PC-3 (cell line): Measurements from ENCODE around the gene SPOCD1. TPM values are rescaled to one million over a fixed set of nuclear protein-coding genes. Genes with fewer than 3 reads are reported as not detected.
A peak's percentile ranks its signal among the peaks of the same experiment; 100 is the strongest.

Experiments
- ATAC-seq: fragments of 200-7000 bp; cut with Tn5 transposase; 2 replicates; pipeline ENCODE4 v1.9.1; 2020; ENCODE audit warnings: mild to moderate bottlenecking, moderate library complexity
- BruUV-seq: library from RNA; stranded (reverse); fragments of 400-500 nt; replicated peaks from 2 replicates; lab custom pipeline; 2021; lab: Mats Ljungman, UMichigan
- CTCF ChIA-PET: fragments of 300-600 bp; sonication (Branson Sonifier 250); formaldehyde crosslinking; loops from one replicate; lab custom pipeline; 2022; ENCODE audit warnings: antibody characterized with exemption; lab: Charles Lee
- POLR2A ChIA-PET: fragments of 300-600 bp; sonication (Branson Sonifier 250); formaldehyde crosslinking; loops from one replicate; lab custom pipeline; 2022; ENCODE audit warnings: antibody characterized with exemption; ENCODE audit not compliant: unreplicated experiment; lab: Charles Lee
- DNase-seq: peaks from one replicate; pipeline ENCODE4 v3.0.0-alpha.2; 2015
- H2AFZ ChIP-seq: fragments of 300-600 bp; sonication (generic); 2 replicates; pipeline ENCODE4 v1.6.0; 2016; ENCODE audit warnings: antibody characterized with exemption, low read length
- H3F3A ChIP-seq: fragments of 300-600 bp; sonication (generic); one replicate; pipeline ENCODE4 v1.6.0; 2017; ENCODE audit warnings: antibody characterized with exemption, low read length, control low read depth, mild to moderate bottlenecking; ENCODE audit not compliant: unreplicated experiment
- H3K27ac ChIP-seq: fragments of 300-600 bp; sonication (generic); 2 replicates; pipeline ENCODE4 v1.5.1; 2016; ENCODE audit warnings: mild to moderate bottlenecking, low read length
- H3K27me3 ChIP-seq: fragments of 300-600 bp; sonication (generic); 2 replicates; pipeline ENCODE4 v1.6.1; 2016; ENCODE audit warnings: low read length, mixed read lengths
- H3K36me3 ChIP-seq: fragments of 300-600 bp; sonication (generic); 2 replicates; pipeline ENCODE4 v1.6.1; 2016; ENCODE audit warnings: low read depth, mixed run types, low read length, mixed read lengths
- H3K4me1 ChIP-seq: fragments of 300-600 bp; sonication (generic); 2 replicates; pipeline ENCODE4 v1.5.1; 2016; ENCODE audit warnings: low read length; ENCODE audit not compliant: insufficient read depth
- H3K4me2 ChIP-seq: fragments of 300-600 bp; sonication (generic); 2 replicates; pipeline ENCODE4 v1.6.0; 2016; ENCODE audit warnings: low read length
- H3K4me3 ChIP-seq: fragments of 300-600 bp; sonication (generic); 2 replicates; pipeline ENCODE4 v1.5.1; 2016; ENCODE audit warnings: mild to moderate bottlenecking, low read length, mixed read lengths
- H3K79me2 ChIP-seq: fragments of 300-600 bp; sonication (generic); 2 replicates; pipeline ENCODE4 v1.6.1; 2017; ENCODE audit warnings: low read length, mixed read lengths
- H3K9ac ChIP-seq: fragments of 300-600 bp; sonication (generic); 2 replicates; pipeline ENCODE4 v1.6.0; 2016; ENCODE audit warnings: mild to moderate bottlenecking, low read length
- H3K9me2 ChIP-seq: fragments of 300-600 bp; sonication (generic); replicated peaks from 2 replicates; pipeline ENCODE4 v1.6.1; 2016; ENCODE audit warnings: mixed run types, low read length, mixed read lengths
- H3K9me3 ChIP-seq: fragments of 300-600 bp; sonication (generic); 2 replicates; pipeline ENCODE4 v1.6.1; 2016; ENCODE audit warnings: low read length, mixed read lengths
- H4K20me1 ChIP-seq: fragments of 300-600 bp; sonication (generic); 2 replicates; pipeline ENCODE4 v1.6.1; 2016; ENCODE audit warnings: low read length, mixed read lengths
- EZH2 ChIP-seq: fragments of 300-600 bp; sonication (generic); IDR thresholded peaks from one replicate; pipeline ENCODE4 v1.6.1; 2017; ENCODE audit warnings: antibody characterized with exemption, mild to moderate bottlenecking, low read length; ENCODE audit not compliant: unreplicated experiment
- EZH2phosphoT487 ChIP-seq: fragments of 300-600 bp; sonication (generic); IDR thresholded peaks from 2 replicates; pipeline ENCODE4 v1.6.1; 2018; ENCODE audit warnings: mild to moderate bottlenecking, antibody characterized with exemption, low read length, borderline replicate concordance
- intact Hi-C: fragments of 100-400 bp; cut with micrococcal nuclease; formaldehyde crosslinking; loops from 2 replicates; pipeline ENCODE4 v1.9.0; 2023
- total RNA-seq: library from RNA; depleted of rRNA; stranded (reverse); fragments of >200 nt; gene quantifications from 2 replicates; pipeline ENCODE4 v1.2.3, GENCODE V29; 2014
- TF ChIP-seq, protein P1 (sequence below): fragments of 300-600 bp; sonication (generic); conservative IDR thresholded peaks from 2 replicates; pipeline ENCODE4 v1.5.1; 2017; ENCODE audit warnings: antibody characterized with exemption, low read depth, mild to moderate bottlenecking, low read length

SPOCD1 gene
- total RNA-seq, 1 experiment from 2014 or later, result 5.4 TPM

DNA sequence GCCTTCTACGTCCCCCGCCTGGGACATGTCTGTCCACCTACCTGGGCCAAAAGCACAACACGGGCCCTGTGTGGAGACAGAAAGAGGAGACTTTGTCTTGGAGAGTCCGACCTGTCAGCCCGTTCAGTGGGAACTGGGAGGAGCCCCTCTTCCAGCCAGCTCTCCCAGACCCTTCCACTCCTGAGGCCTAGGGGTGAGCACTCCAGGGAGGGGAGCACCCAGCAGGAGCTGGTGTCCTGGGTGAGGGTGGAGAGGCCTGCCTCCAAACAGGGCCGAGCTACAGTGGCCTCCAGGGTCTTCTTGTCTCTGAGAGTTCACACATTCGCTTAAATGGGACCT lies 546 bp downstream of the SPOCD1 start:
- ChIA-PET POLR2A (no interaction called here), CTCF (interaction anchor here (0.6 kb wide), 3 partner anchors 149 to 1606 kb away, joined by 3 to 5 read pairs (median 4); no protein-coding TSS in a partner anchor)
- Histone ChIP-seq H3K27me3 (no peaks in the 10 kb centered on the region), H3K27ac (no peak overlapping the region), H3K4me3 (no peak overlapping the region), H3F3A (no peaks in the 10 kb centered on the region), H3K4me1 (no peaks in the 10 kb centered on the region), H3K79me2 (no peaks in the 10 kb centered on the region), H3K4me2 (no peak overlapping the region), H2AFZ (peak overlapping the region; percentile 84), H3K9me2 (no peaks in the 10 kb centered on the region), H4K20me1 (no peaks in the 10 kb centered on the region), H3K36me3 (no peaks in the 10 kb centered on the region), H3K9ac (no peak overlapping the region), H3K9me3 (no peaks in the 10 kb centered on the region)
- TF ChIP-seq, protein P1, sequence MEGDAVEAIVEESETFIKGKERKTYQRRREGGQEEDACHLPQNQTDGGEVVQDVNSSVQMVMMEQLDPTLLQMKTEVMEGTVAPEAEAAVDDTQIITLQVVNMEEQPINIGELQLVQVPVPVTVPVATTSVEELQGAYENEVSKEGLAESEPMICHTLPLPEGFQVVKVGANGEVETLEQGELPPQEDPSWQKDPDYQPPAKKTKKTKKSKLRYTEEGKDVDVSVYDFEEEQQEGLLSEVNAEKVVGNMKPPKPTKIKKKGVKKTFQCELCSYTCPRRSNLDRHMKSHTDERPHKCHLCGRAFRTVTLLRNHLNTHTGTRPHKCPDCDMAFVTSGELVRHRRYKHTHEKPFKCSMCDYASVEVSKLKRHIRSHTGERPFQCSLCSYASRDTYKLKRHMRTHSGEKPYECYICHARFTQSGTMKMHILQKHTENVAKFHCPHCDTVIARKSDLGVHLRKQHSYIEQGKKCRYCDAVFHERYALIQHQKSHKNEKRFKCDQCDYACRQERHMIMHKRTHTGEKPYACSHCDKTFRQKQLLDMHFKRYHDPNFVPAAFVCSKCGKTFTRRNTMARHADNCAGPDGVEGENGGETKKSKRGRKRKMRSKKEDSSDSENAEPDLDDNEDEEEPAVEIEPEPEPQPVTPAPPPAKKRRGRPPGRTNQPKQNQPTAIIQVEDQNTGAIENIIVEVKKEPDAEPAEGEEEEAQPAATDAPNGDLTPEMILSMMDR, result no peak
- TF ChIP-seq EZH2 (no peak), EZH2phosphoT487 (no peak)
- DNase-seq (no peak), ATAC-seq (no peak)
- intact Hi-C loops, result loop anchor here (5.0 to 10.0 kb wide), 2 partner anchors 120 to 147 kb away; partner anchors contain the start of gene PTP4A2
- BruUV-seq, result no TSS peak

DNA sequence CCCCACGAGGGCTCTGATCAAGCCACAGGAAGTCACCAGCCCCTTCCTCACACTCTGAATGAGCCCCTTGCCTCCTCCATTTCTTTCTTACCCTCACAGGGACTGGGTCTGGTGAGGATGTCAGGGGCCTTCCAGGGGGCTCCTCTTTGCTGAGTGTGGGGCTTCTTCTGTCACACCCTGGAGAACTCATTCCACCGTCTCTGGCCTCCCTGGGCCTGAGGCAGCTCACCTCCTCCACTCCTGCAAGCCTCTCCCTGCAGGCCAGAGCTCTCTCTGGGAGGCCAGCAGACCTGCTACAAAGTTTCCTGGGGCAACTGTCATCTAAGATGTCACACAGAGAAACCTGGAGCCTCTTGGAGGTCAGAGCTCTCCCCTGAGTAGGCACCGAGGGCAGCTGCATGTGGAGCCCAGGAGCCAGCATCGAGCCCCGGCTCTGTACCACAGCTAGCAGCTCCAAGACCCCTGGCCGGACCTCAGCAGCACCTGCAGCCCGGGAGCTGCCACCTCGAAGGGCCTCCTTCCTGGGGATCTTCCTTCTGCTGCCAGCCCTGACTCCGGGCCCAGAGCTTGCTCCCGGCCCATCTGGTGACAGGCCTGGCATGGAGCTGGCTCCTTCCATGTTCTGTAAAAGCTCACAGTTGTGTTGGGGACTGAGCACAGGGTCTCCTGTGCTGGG lies 1.1 kb downstream of the SPOCD1 start:
- Histone ChIP-seq H2AFZ (no peak overlapping the region), H3K4me2 (no peak overlapping the region), H4K20me1 (no peaks in the 10 kb centered on the region), H3K27ac (no peak overlapping the region), H3K36me3 (no peaks in the 10 kb centered on the region), H3K9ac (no peak overlapping the region), H3F3A (no peaks in the 10 kb centered on the region), H3K4me1 (no peaks in the 10 kb centered on the region), H3K4me3 (no peak overlapping the region), H3K27me3 (no peaks in the 10 kb centered on the region), H3K9me2 (no peaks in the 10 kb centered on the region), H3K9me3 (no peaks in the 10 kb centered on the region), H3K79me2 (no peaks in the 10 kb centered on the region)
- TF ChIP-seq EZH2, result no peak
- TF ChIP-seq, protein P1, result no peak
- no peak for TF ChIP-seq EZH2phosphoT487
- POLR2A ChIA-PET, result no interaction called here
- intact Hi-C loops, result loop anchor here (5.0 to 10.0 kb wide), 2 partner anchors 120 to 148 kb away; partner anchors contain the start of gene PTP4A2
- no peak for ATAC-seq
- no TSS peak for BruUV-seq
- DNase-seq, result no peak
- CTCF ChIA-PET, result no interaction called here

DNA sequence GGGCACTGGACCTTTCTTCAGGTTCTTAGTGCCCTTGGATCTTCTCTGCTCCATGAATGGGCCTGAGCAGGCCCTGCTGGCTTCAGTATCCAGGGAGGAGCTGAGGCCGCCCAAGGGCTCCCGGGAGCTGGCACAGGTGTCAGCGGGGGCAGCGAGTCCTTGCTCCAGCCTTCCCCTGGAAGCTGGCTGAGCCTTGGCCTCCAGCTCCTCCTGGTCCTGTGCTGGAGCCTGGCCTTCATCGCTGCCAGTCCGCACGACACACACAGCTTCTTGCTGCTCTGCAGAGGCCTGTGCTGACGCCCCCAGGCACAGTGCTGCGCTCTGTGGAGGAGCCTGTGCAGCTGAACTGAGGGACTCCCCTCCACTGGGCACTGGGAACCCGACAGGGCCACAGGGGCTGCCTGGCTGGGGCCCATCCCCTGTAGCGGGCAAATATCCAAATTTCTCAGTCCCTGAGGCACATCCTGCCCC lies 1.7 kb downstream of the SPOCD1 start:
- no peaks in the 10 kb centered on the region for H3F3A ChIP-seq
- H3K27ac ChIP-seq, result no peak overlapping the region
- BruUV-seq, result no TSS peak
- H3K4me1 ChIP-seq, result no peaks in the 10 kb centered on the region
- H2AFZ ChIP-seq, result no peak overlapping the region
- H3K27me3 ChIP-seq, result no peaks in the 10 kb centered on the region
- no peak overlapping the region for H3K4me3 ChIP-seq
- no peak for TF ChIP-seq EZH2phosphoT487
- TF ChIP-seq EZH2, result no peak
- TF ChIP-seq, protein P1, result no peak
- no peak overlapping the region for H3K9ac ChIP-seq
- no peaks in the 10 kb centered on the region for H4K20me1 ChIP-seq
- intact Hi-C loops, result loop anchor here (10.0 kb wide), 1 partner anchor 121 kb away; the partner anchor contains the start of gene PTP4A2
- no peaks in the 10 kb centered on the region for H3K9me3 ChIP-seq
- POLR2A ChIA-PET, result interaction anchor here (0.5 kb wide), 2 partner anchors 142 to 219 kb away, joined by 3 to 4 read pairs; no protein-coding TSS in a partner anchor
- CTCF ChIA-PET, result interaction anchor here (0.6 kb wide), 1 partner anchor 8 kb away, joined by 9 read pairs; no protein-coding TSS in a partner anchor
- no peak for DNase-seq
- no peaks in the 10 kb centered on the region for H3K36me3 ChIP-seq
- H3K4me2 ChIP-seq, result no peak overlapping the region
- no peaks in the 10 kb centered on the region for H3K9me2 ChIP-seq
- H3K79me2 ChIP-seq, result no peaks in the 10 kb centered on the region
- no peak for ATAC-seq
